Non-pigmented ciliary epithelial cell (primary cell): ENCODE data around the gene NPM3.
"Not testable (repeated sequence)": the region's sequence is repeated elsewhere in the genome, so short reads cannot be mapped to it uniquely, and the experiment has no call there.

Experiments
- DNase-seq: peaks from one replicate; pipeline ENCODE4 v3.0.0-alpha.2; 2010; ENCODE audit warnings: low read depth

The NPM3 gene

DNA sequence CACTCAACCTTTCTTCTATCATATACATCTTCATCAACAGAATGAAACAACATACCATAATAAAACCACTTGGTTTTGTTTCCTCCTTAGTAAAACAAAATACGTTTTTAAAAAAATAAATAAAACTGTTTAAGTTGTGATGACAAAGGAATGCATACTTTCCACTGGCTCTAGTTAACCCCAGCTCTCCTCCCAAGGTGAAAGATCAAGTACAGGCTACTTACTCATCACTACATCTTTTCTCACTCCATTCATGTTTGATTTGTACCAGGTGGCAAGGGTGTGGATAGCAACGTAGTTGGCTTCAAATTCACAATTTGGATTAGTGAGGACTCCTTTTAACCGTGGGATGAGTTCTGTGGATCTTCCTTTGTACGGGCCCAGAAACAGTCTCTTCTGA is 20.3 kb upstream of the NPM3 start:
- DNase-seq, result no peak

DNA sequence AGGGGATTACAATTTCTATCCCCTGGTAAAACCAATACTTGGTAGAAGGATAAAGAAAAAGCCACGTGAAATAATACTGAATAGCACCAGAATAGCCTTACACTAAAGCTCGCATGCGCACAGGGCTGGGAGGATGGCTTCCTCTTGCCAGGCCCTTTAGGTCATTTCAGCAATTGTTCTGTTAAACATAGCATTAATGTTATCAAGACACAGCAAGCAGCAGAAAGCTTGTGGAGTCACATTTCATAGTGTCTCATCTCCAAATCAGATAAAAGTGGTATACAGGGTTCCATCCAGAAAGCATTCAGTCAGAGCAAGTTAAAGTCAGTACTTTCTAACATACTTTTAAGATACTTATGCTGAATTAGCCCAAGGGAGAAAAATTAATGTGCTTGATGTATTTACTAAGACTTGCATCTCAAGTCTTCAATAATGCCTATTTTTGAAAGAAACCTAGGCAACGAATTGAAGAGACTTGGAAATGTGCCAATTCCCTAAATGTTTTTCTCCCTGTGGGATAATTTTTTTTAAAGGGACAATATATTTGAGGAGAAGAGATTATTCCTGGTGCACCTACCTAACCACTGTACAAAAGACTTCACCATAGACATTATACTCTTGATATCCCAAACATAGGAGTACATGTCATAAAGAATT is 14.3 kb upstream of the NPM3 start:
- DNase-seq, result no peak

DNA sequence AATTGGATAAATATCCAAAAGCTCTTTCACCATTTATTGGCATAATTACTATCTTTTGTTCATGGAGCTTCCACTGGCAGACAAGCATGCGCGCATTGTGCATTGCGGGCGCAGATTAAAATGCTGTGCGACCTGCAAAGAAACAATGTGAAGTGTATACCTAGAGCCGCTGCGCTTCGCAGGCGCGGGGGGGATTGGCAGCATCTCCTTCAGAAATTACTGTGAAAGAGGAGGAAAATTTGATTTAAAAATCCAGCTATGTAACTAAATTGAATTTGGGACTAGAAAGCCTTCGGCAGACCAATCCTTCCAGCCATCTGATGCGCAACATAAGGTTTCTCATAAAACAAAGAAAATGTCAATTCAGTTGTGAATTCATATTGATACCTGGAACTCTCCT is 10.3 kb upstream of the NPM3 start:
- no peak for DNase-seq

DNA sequence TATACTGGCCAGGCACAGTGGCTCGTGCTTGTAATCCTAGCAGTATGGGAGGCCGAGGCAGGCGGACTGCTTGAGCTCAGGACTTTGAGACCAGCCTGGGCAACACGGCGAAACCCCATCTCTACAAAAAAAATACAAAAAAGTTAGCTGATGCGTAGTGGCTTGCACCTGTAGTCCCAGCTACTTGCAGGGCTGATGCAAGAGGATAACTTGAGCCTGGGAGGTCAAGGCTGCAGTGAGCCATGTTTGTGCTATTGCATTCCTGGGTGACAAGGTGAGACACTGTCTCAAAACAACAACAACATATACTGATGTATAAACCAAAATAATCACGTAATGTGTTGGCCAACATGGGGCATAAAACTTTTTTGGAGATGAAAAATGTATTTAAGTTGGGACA is 6.4 kb upstream of the NPM3 start:
- no peak for DNase-seq

DNA sequence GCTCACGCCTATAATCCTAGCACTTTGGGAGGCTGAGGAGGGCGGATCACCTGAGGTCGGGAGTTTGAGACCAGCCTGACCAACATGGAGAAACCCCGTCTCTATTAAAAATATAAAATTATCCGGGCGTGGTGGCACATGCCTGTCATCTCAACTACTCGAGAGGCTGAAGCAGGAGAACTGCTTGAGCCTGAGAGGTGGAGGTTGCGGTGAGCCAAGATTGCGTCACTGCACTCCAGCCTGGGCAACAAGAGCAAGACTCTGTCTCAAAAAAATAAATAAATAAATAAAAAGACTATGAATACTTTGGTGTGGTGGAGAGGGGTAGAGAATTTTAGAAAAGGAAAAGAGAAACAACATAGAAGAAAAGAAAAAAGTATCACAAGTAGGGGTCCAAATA is 6.0 kb upstream of the NPM3 start:
- DNase-seq, result not testable (repeated sequence)

DNA sequence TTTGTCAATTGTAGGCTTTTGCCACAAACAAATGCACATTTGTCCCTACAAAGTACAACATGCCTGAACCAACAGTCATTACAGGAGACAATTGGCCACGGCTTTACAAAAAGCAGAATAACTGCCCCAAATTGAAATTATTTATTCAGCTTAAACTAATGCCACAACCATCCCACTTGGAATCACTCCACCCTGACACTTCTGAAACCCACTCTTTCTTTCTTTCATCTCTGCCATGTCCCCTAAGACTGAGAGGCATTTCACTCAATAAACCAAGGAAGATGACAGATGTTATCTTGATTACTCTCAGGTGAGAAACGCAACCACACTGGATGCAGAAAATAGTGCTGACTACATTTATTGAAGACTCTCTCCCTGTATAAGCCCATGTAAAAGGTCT is 2.6 kb upstream of the NPM3 start:
- DNase-seq, result no peak

DNA sequence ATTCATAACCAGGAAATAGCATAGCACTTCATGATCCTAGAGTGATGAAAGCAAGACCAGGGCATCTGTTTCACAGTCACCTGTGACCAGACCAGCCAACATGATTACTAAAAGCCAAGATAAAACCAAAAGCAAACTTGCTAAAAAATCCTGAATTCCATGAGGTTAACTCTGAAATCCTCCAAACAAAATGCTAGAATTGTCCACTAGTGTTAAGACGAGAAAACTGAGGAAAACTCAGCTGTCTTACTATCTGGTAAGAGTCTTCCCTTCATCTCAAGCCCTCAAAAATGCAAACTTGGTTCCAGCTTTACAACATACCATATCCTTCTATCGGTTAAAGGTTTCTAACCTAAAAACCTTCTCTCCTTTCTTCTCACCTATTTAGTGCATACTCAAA is 1.3 kb upstream of the NPM3 start:
- DNase-seq, result no peak

DNA sequence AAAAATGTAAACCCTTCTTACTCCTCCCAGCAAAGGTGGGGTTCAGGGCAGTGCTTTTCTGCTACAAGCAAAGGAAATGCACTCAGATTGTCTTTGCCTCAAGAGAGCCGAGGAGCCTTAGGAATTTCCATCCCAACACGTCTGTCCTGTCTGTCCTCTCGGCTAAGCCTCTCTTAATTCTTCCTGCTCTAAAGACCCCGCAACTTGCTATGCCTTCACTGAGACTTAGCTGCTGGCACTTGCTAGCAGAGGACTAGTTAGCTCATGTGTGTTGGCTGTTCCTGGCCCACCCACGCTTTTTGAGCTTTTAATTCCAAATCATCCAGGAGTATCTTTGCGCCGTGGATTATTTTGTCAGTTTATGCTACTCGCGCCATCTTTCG is 481 bp upstream of the NPM3 start:
- no peak for DNase-seq

DNA sequence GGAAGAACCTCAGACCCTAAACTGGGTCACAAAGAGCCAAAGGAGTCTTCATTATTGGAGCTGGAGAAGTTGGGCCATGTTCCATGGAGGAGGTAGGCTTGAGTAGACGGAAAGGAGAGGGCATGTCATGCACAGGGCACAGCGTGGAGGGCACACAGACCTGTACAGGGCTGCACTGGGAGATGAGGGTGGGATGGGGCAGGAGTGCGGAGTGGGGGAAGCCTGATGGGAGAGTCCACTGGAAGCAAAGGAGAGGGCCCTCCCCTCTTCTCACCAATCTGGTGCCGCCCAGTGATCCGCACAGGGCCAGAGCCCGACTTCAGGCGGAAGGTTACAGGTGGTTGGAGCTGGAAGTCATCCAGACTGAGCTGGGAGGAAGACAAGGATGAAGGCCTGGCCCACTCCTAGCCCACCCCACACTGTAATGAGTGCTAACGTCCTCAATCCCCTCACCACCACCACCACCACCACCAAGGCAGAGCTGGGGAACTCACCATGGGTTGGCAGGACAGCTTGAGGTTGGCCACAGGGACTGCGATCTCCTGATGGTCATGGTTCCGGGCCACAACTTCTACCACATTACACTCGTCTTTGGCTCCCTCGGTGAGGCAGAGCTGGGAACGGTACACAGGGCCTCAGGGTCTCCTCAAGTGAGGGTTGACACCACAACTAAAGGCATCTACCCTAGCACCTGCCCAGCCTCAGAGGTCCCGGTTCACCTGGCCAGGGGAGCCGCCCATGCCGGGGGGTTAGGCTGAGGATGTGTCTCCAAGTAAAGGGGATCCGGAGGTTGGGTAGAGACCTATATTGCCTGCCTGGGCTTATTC is 1.0 kb downstream of the NPM3 start:
- no peak for DNase-seq

DNA sequence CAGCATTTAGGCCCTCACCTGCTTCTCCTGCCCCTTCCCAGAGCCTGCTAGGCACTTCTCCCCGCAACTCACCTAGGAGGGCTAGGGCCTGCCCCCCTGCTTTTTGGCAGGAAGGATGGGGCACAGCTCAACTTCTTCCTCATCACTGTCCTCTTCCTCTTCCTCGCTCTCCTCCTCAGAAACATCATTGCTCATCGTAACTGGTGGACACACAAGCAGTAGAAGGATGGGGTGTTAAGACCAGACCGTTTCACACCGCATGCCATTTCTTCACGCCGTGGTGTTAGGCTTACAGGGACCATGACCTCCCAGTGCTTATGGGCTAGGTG is 1.6 kb downstream of the NPM3 start:
- no peak for DNase-seq

DNA sequence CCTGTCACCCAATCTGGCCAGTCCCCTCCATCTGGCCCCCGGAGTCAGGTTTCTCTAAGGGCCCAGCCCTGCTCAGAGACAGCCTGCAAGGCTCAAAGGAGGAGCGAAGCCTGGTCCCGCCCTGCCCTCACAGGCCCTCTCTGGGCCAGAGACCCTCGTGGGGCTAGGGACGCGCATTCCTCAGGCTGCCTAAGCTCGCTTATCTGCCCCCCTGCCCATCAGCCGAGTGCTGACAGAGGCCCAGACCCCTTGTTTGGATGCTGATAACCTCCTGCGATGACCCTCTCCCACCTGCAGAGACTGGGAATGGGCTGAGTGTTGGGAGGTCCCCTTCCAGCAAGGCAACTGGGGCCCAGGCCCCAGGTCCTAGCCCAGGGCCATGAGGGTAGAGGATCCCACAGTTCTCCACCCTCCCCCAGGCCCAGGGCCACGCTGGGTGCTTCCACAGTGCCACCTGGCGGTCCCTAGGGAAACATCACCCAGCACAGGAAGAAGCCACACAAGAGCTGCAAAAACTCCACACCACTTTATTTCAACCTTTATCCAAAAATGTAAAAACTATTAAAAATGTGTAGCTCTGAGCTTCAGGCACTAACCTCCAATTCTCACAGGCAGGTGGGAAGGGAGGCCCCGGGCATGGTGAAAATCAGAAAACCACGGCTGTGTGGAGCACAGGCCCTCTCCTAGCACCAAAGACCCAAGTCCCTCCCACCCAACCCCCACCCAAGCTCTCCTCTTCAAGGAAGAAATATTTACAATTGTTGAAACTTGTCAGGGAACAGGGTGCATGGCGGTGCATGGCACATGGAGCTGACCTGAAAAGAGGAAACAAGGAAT is 2.2 kb downstream of the NPM3 start:
- DNase-seq, result no peak

DNA sequence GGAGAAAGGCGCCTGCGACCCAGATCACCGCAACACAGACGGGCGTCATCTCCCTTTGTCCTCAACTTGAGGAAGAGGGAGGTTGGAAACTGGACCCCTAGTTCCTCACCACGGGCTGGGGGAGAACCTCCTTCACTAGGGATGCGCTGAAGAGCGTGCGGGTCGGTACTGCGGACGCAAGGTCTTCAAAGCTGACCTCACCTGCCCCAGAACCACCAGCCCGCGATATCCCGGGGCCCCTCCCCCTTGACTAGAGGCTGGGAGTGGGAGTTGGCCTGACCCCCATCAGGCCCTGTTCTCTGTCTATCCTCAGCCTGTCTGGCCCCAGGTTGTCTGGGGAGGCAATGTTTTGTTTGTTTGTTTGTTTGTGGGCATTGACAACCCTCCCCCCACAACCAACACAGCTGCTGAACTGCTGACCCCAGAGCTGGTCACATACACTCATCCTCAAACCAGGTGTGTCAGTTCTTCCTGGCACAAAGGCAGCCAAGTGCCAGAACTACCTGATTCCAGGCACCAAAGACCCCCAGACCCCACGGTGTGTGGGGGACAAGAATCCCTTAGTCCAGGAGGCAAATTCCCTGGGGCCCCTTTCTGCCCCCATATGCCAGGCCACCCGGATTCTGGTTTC is 2.9 kb downstream of the NPM3 start:
- DNase-seq, result no peak

DNA sequence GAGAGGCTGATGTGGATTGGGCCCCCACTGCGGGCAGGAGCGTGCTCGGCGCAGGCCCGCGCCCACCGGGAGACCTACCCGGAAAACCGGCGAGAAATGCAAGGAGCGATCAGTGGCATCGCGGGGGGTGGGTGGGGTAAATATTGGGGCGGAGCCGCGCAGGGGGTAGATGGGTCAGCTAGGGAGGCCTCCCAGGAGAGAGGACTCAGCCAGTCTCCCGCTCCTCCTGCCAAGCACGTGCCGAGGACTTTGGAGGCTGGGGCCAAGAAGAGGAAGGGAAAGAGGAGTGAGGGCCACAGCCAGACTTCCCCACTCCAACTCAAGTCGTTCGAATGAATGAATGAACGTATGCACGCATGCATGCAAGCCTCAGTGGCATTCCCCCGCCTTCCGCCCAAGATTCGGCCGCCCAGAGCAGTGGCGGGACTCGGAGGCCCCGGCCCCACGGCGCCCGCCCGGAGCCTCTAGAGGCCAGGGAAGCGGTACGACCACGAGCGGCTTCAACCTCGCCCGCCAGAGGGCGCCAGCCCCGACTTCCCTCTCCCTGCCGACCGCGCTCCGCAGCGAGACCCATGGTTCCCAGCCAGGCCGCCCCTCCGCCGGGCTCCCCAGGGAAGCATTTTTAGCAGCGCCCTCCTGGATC is 3.6 kb downstream of the NPM3 start:
- DNase-seq, result no peak

DNA sequence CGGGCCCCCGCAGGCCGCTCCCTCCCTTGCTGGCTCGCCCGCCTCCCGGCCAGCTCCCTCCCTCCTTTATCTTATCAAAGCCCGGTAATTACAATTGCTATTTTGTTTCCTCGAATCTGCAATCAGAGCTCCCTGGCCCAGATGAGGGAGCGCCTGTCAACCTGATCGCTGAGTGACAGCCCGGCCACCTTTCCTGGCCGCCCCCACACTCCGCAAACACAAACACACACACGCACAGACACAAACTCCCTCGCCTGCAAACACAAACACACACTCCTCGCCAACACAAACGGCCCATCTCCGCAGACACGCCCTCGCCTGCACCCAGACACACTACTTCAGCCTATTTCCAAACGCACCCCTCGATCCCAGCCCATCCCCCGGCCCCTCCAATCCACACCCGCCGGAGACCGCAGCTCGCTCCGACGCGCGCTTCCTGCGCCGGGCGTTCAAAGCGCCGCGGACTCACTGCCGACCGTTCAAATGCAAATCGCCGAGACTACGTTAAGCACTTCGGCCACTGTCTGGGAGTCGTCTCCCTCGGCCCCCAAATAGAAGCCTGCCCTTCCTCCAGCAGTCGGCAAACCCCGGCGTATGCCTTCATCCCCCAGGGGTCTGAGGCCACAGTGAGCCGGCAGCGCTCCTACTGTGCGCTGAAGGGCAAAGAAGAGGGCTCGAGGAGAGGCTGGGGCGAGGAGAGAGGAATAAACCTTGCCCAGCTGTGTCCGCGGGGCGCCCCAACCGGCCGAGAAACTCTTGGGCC is 4.3 kb downstream of the NPM3 start:
- DNase-seq, result no peak

DNA sequence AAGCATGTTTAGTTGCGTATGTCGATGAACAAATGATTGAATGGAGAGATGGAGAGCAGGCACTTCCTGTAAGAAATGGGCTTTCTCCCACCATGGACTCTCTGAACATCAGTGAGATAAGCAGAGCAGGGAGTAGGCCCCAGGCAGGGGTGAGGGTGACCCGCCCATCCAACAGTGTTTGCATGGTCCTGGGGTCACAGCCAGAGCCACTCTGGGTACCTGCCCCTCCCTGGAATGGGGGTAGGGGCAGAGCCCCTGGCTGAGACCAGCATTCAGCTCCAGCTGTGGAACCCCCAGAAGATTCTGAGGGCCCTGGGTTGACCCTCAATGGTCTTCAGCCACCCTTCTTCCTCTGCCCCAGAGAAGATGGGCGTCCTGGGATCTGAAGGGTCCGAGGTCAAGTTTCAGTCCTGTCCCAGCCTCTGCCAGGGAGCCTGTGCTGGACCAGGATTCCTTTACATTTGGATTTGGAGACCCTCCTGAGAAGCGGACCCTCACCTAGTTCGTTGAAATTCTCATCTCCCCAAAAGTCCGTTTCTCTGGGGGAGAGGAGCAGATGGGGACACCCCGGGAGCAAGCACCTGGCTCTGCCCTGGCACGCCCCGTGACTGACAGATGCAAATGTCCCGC is 5.0 kb downstream of the NPM3 start:
- DNase-seq, result no peak

DNA sequence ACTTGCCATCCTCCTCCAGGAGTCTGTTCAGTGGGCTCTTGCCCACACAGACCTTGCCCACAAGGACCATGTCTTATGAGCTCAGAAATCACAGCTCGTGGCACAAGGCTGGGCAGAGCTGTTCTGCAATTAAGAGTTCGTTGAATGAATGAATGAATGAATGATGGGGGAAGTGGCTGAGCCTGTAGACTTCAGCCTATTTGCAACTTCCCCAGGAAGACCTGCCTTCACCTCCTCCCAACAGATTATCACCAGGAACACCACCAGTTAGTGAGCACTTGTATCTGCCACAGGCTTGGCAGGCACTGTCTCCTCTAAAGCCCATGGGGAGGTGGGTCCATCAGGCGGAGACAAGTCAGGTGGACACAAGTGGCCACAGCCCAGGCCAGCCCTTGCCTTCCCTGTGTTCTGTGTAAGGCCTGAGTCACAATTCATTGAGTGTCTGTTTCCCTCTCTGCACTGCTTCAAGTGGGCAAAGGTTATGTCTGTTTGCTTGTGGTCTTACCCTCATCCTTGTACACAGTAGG is 5.6 kb downstream of the NPM3 start:
- no peak for DNase-seq

DNA sequence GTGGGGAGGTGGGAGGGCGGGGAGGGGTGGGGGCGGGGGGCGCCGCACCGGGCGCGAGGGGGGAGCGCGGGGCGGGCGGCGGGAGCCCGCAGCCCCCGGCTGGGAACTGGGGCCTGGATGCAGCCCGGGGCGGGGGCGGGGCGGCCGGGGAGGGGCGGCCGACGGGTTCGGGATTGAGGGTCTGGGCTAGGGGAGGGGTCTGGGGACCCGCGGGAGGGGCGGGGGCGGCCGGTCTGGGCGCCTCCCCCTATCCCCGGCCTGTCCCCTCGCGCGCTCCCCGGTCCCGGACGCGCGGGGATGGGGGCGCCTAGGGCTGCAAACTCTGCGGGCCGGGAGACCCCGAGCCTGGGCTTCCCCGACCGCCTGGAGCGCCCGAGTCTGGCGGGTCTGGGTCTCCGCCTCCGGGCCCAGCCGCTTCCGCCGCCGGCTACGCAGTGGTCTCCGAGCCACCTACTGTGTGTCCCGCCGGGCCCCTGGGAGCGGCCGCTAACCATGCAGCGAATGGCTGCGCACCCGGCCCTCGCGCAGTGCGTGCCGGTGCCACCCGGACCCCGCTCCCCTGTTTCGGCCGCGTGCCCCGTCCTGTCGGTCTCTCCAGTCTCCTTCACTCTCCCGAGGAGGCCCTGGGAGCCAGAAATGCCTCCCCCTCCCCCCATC is 7.0 kb downstream of the NPM3 start:
- no peak for DNase-seq

DNA sequence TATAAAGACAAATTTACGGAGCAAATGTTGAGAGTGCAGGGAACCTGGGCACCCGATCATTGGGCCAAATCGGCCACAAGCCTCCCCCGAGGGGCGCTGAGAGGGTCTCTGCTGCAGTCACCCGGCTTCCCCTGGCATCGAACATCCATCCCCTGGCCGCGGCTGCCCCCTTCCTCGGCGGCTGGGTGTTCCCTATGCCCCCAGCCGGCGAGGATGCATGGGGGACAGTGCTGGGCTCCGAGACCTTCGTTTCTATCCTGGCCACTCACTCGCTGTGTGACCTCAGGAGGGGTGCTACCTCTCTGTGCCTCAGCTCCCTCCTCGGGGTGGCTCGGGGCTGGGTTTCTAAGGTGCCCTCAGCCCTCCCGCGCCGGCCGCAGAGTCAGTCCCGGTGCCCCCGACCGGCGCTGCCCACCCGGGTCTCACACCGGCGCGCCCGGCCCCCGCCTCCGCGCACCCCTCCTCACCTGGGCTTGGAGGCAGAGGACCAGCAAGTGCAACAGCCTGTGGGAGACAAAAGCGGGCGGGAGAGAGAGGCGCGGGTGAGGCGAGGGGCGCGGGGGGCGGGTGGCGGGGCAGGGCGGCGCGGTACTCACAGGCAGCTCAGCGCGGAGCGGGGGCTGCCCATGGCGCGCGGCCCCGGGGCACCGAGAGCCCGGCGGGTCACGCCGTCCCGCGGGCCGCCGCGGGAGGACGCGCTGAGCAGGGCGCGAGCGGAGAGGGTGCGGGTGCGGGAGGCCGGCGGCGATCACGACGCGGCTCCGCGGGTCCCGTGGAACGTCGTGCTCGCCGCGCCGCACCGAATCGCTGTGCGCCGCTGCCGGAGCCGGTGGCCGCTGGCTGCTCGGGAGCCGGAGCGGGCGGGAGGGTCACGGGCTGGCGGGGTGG is 7.7 kb downstream of the NPM3 start, which contains the start of gene FGF8:
Gene FGF8, minus strand, starts transcription at position 842 of the 888 bp plus-strand sequence. Its CDS starts 214 bp downstream, at position 628.
- no peak for DNase-seq
